GM12891 (cell line): ENCODE data around the gene BTRC.

Source experiments
- POLR2A ChIP-seq: IDR thresholded peaks from 2 replicates; pipeline ENCODE4 v1.6.1; 2011; ENCODE audit warnings: low read depth, low read length, control low read depth
- POLR2AphosphoS5 ChIP-seq: IDR thresholded peaks from 2 replicates; pipeline ENCODE4 v1.6.1; 2011; ENCODE audit warnings: low read depth, low read length, control low read depth

- TF ChIP-seq POLR2A (no peak), POLR2AphosphoS5 (no peak)
These were observed 207.3 kb downstream of the BTRC start for GRCh38 chr10:101561068-101561915.
